Panc1 (cell line): ENCODE measurements around the gene JPH3. TPM values are rescaled to one million over a fixed set of nuclear protein-coding genes. Genes with fewer than 3 reads are reported as not detected.

Experiments
- ATAC-seq: fragments of 200-7000 bp; cut with Tn5 transposase; 2 replicates; pipeline ENCODE4 v1.9.1; 2020; ENCODE audit warnings: mild to moderate bottlenecking, moderate library complexity
- BruUV-seq: library from RNA; stranded (reverse); fragments of 400-500 nt; replicated peaks from 2 replicates; lab custom pipeline; 2021; lab: Mats Ljungman, UMichigan
- CTCF ChIA-PET: fragments of 300-600 bp; sonication (Branson Sonifier 250); formaldehyde crosslinking; loops from one replicate; lab custom pipeline; 2022; ENCODE audit warnings: antibody characterized with exemption; lab: Charles Lee
- POLR2A ChIA-PET: fragments of 300-600 bp; sonication (Branson Sonifier 250); formaldehyde crosslinking; loops from one replicate; lab custom pipeline; 2022; ENCODE audit warnings: antibody characterized with exemption; lab: Charles Lee
- DNase-seq: peaks from one replicate; pipeline ENCODE4 v3.0.0-alpha.2; 2010; ENCODE audit warnings: low read depth, low spot score
- H3K27ac ChIP-seq: 2 replicates; pipeline ENCODE4 v1.5.1; 2011; ENCODE audit warnings: mild to moderate bottlenecking, low read length, inconsistent platforms
- H3K27me3 ChIP-seq: fragments of 200-500 bp; sonication (Bioruptor generic); 2 replicates; pipeline ENCODE4 v1.6.0; 2014; ENCODE audit warnings: low read length, inconsistent platforms; ENCODE audit not compliant: control insufficient read depth, insufficient read depth
- H3K36me3 ChIP-seq: fragments of 200-500 bp; sonication (Bioruptor generic); 2 replicates; pipeline ENCODE4 v1.5.1; 2014; ENCODE audit warnings: inconsistent platforms, mild to moderate bottlenecking, low read length, moderate library complexity; ENCODE audit not compliant: control insufficient read depth, insufficient read depth
- H3K4me1 ChIP-seq: 2 replicates; pipeline ENCODE4 v1.5.1; 2011; ENCODE audit warnings: inconsistent platforms, mild to moderate bottlenecking, low read length, moderate library complexity; ENCODE audit not compliant: control insufficient read depth, insufficient read depth
- H3K4me3 ChIP-seq, 2 experiments: 2 replicates each; pipeline ENCODE4 v1.5.1; 2011 to 2012; ENCODE audit warnings: low read depth in 2 of 2, low read length in 2 of 2, mild to moderate bottlenecking in 2 of 2, inconsistent platforms in 1 of 2, moderate library complexity in 1 of 2
- H3K9me3 ChIP-seq: fragments of 200-500 bp; sonication (Bioruptor generic); 2 replicates; pipeline ENCODE4 v1.5.1; 2014; ENCODE audit warnings: low read depth, mild to moderate bottlenecking, inconsistent platforms, low read length, moderate library complexity; ENCODE audit not compliant: control insufficient read depth, insufficient read depth
- POLR2AphosphoS5 ChIP-seq: IDR thresholded peaks from 2 replicates; pipeline ENCODE4 v1.6.1; 2012; ENCODE audit warnings: mild to moderate bottlenecking, low read depth, low read length, moderate library complexity
- SIN3A ChIP-seq: IDR thresholded peaks from 2 replicates; pipeline ENCODE4 v1.6.1; 2012; ENCODE audit warnings: low read depth, mild to moderate bottlenecking, low read length, moderate library complexity, borderline replicate concordance; ENCODE audit not compliant: insufficient read depth
- TCF7L2 ChIP-seq: IDR thresholded peaks from 2 replicates; pipeline ENCODE4 v1.6.1; 2011; ENCODE audit warnings: mild to moderate bottlenecking, low read depth, low read length, inconsistent platforms
- in situ Hi-C: cut with HindIII; loops from 2 replicates; pipeline ENCODE4 v1.10.0; 2016; ENCODE audit warnings: low sequenced_read_pairs, low pct_unique_long_range_greater_than_20kb
- intact Hi-C: fragments of 100-400 bp; cut with micrococcal nuclease; formaldehyde crosslinking; loops from one replicate; pipeline ENCODE4 v1.10.0; 2022; ENCODE audit not compliant: unreplicated experiment
- total RNA-seq: library from RNA; stranded (reverse); gene quantifications from one replicate; pipeline ENCODE4 v1.2.1, GENCODE V29; 2021; ENCODE audit not compliant: unreplicated experiment
- TF ChIP-seq, protein P1 (sequence below), 2 experiments: IDR thresholded peaks; 2 replicates each; pipeline ENCODE4 v1.6.1; 2011 to 2012; ENCODE audit warnings: low read depth in 2 of 2, control low read depth in 1 of 2, low read length in 1 of 2, mild to moderate bottlenecking in 1 of 2, moderate library complexity in 1 of 2; ENCODE audit not compliant: insufficient read depth in 1 of 2
- TF ChIP-seq, protein P2 (sequence below): fragments of 450-650 bp; IDR thresholded peaks from 2 replicates; pipeline ENCODE4 v1.5.1; 2017; ENCODE audit warnings: mild to moderate bottlenecking

The JPH3 gene
- total RNA-seq, 1 experiment from 2014 or later = 1.2 TPM

- no peak overlapping the region for H3K27ac ChIP-seq
- in situ Hi-C loops (no loop called here), intact Hi-C loops (no loop called here)
- TF ChIP-seq, protein P1, sequence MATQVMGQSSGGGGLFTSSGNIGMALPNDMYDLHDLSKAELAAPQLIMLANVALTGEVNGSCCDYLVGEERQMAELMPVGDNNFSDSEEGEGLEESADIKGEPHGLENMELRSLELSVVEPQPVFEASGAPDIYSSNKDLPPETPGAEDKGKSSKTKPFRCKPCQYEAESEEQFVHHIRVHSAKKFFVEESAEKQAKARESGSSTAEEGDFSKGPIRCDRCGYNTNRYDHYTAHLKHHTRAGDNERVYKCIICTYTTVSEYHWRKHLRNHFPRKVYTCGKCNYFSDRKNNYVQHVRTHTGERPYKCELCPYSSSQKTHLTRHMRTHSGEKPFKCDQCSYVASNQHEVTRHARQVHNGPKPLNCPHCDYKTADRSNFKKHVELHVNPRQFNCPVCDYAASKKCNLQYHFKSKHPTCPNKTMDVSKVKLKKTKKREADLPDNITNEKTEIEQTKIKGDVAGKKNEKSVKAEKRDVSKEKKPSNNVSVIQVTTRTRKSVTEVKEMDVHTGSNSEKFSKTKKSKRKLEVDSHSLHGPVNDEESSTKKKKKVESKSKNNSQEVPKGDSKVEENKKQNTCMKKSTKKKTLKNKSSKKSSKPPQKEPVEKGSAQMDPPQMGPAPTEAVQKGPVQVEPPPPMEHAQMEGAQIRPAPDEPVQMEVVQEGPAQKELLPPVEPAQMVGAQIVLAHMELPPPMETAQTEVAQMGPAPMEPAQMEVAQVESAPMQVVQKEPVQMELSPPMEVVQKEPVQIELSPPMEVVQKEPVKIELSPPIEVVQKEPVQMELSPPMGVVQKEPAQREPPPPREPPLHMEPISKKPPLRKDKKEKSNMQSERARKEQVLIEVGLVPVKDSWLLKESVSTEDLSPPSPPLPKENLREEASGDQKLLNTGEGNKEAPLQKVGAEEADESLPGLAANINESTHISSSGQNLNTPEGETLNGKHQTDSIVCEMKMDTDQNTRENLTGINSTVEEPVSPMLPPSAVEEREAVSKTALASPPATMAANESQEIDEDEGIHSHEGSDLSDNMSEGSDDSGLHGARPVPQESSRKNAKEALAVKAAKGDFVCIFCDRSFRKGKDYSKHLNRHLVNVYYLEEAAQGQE (IDR thresholded peaks at IDR 0.05; ENCODE audit: insufficient read depth in 1 of 2, low read depth in 2 of 2, low read length in 1 of 2) = no peak
- no peak for TF ChIP-seq POLR2AphosphoS5
- no peak for TF ChIP-seq TCF7L2
- TF ChIP-seq, protein P2, sequence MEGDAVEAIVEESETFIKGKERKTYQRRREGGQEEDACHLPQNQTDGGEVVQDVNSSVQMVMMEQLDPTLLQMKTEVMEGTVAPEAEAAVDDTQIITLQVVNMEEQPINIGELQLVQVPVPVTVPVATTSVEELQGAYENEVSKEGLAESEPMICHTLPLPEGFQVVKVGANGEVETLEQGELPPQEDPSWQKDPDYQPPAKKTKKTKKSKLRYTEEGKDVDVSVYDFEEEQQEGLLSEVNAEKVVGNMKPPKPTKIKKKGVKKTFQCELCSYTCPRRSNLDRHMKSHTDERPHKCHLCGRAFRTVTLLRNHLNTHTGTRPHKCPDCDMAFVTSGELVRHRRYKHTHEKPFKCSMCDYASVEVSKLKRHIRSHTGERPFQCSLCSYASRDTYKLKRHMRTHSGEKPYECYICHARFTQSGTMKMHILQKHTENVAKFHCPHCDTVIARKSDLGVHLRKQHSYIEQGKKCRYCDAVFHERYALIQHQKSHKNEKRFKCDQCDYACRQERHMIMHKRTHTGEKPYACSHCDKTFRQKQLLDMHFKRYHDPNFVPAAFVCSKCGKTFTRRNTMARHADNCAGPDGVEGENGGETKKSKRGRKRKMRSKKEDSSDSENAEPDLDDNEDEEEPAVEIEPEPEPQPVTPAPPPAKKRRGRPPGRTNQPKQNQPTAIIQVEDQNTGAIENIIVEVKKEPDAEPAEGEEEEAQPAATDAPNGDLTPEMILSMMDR = no peak
- no peaks in the 10 kb centered on the region for H3K9me3 ChIP-seq
- no peaks in the 10 kb centered on the region for H3K4me1 ChIP-seq
- H3K36me3 ChIP-seq = no peaks in the 10 kb centered on the region
- ChIA-PET POLR2A (no interaction called here), CTCF (interaction anchor here (0.6 kb wide), 1 partner anchor 26 kb away, joined by 5 read pairs; no protein-coding TSS in a partner anchor)
- no peak; the same call in 1 of the 2 replicates for ATAC-seq
- no TSS peak for BruUV-seq
- no peaks in the 10 kb centered on the region for H3K27me3 ChIP-seq
- no peak for DNase-seq
- H3K4me3 ChIP-seq = no peak overlapping the region
Observed at GRCh38 chr16:87708881-87709638, 106.8 kb downstream of the JPH3 start.

DNA sequence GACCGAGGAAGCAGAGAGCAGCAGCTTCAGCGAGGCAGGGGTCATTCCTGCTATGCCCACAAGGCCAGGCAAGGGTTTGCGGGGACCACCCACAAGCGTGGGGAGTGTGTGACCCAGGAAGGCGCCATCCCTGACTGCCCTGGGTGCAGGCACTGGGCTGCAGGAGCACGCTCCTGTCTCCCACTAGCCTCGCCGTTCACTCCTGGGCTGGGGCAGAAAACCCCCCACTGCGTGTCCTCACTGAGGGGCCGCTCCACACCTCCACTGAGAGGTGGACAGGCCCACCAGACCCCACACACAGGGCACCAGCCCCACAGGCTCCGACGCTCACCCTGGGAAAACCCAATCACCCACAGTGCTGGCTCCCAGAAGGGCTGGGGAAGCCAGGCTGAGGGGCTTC lies 107.4 kb downstream of the JPH3 start:
- ATAC-seq (no peak), DNase-seq (no peak)
- POLR2A ChIA-PET = no interaction called here
- Histone ChIP-seq H3K36me3 (no peaks in the 10 kb centered on the region), H3K9me3 (no peaks in the 10 kb centered on the region), H3K27me3 (no peaks in the 10 kb centered on the region), H3K4me1 (no peaks in the 10 kb centered on the region), H3K27ac (no peak overlapping the region), H3K4me3 (no peak overlapping the region)
- BruUV-seq = no TSS peak
- in situ Hi-C loops = no loop called here
- CTCF ChIA-PET = no interaction called here
- TF ChIP-seq TCF7L2 (no peak), POLR2AphosphoS5 (no peak), SIN3A (no peak)
- TF ChIP-seq, protein P2 = no peak
- TF ChIP-seq, protein P1 (IDR thresholded peaks at IDR 0.05; ENCODE audit: insufficient read depth in 1 of 2, low read depth in 2 of 2, low read length in 1 of 2) = no peak
- intact Hi-C loops = no loop called here
